ENCODE results near the gene CFAP43.

GRCh38 chr10:104279550-104280259 lies 47.5 kb upstream of the CFAP43 start:
- TF ChIP-seq POLR2A (IDR thresholded peaks at IDR 0.05; ENCODE audit: low read depth, low read length) (no peak), POLR2AphosphoS5 (IDR thresholded peaks at IDR 0.05; ENCODE audit: low read depth, low read length) (no peak), POU2F2 (IDR thresholded peaks at IDR 0.05; ENCODE audit: low read depth, low read length) (no peak)
